ENCODE measurements around the gene NKD1. TPM values are rescaled to one million over a fixed set of nuclear protein-coding genes. Genes with fewer than 3 reads are reported as not detected.
A peak's percentile ranks its signal among the peaks of the same experiment; 100 is the strongest.

Gene NKD1
- total and polyA plus RNA-seq, 3 experiments from 2014 or later = 0.45 to 1.5 (median 1.2) TPM

GRCh38 chr16:50523710-50524109 lies 24.5 kb upstream of the NKD1 start:
- Histone ChIP-seq H3K4me3 (ENCODE audit: low read length) (no peak overlapping the region), H3K27ac (ENCODE audit: low read depth, low read length) (no peak overlapping the region), H3K36me3 (ENCODE audit: insufficient read depth, low read length) (no peaks in the 10 kb centered on the region), H3K27me3 (ENCODE audit: insufficient read depth, low read length, poor library complexity, severe bottlenecking) (no peaks in the 10 kb centered on the region), H3K9me3 (ENCODE audit: low read length) (no peaks in the 10 kb centered on the region), H3K4me1 (ENCODE audit: insufficient read depth, low read length) (no peaks in the 10 kb centered on the region)
- CTCF ChIA-PET = no interaction called here
- no peak for DNase-seq
- Mint-ChIP-seq H3K9me3 (peaks cover 0 to 7% (median under 1%) of the 10 kb centered on the region in 5 donors), H3K4me3 (no peak overlapping the region), H3K27ac (no peak overlapping the region), H3K4me1 (no peaks in the 10 kb centered on the region), H3K27me3 (peaks cover 16 to 53% of the 10 kb centered on the region in 2 donors), H3K36me3 (peaks cover 0 to 11% (median 0%) of the 10 kb centered on the region in 3 donors)
- POLR2A ChIA-PET = no interaction called here

- no peak overlapping the region for H3K27ac Mint-ChIP-seq
- ChIA-PET POLR2A (no interaction called here), CTCF (no interaction called here)
- Histone ChIP-seq H3K27ac (ENCODE audit: low read depth, low read length) (no peak overlapping the region), H3K4me3 (ENCODE audit: low read length) (no peak overlapping the region), H3K27me3 (ENCODE audit: insufficient read depth, low read length, poor library complexity, severe bottlenecking) (no peaks in the 10 kb centered on the region), H3K9me3 (ENCODE audit: low read length) (no peaks in the 10 kb centered on the region), H3K36me3 (ENCODE audit: insufficient read depth, low read length) (no peaks in the 10 kb centered on the region), H3K4me1 (ENCODE audit: insufficient read depth, low read length) (no peaks in the 10 kb centered on the region)
- H3K4me3 Mint-ChIP-seq = no peak overlapping the region
- H3K4me1 Mint-ChIP-seq = no peaks in the 10 kb centered on the region
- no peak for DNase-seq
- peaks cover 0 to 22% (median 14%) of the 10 kb centered on the region in 5 donors for H3K9me3 Mint-ChIP-seq
- H3K36me3 Mint-ChIP-seq = peaks cover 0 to 26% (median 0%) of the 10 kb centered on the region in 3 donors
- peaks cover 18 to 59% of the 10 kb centered on the region in 2 donors for H3K27me3 Mint-ChIP-seq
These were observed 22.9 kb upstream of the NKD1 start for GRCh38 chr16:50525262-50525661.

- Histone ChIP-seq H3K4me1 (ENCODE audit: insufficient read depth, low read length) (no peaks in the 10 kb centered on the region), H3K27ac (ENCODE audit: low read depth, low read length) (no peak overlapping the region), H3K4me3 (ENCODE audit: low read length) (no peak overlapping the region), H3K9me3 (ENCODE audit: low read length) (no peaks in the 10 kb centered on the region), H3K36me3 (ENCODE audit: insufficient read depth, low read length) (no peaks in the 10 kb centered on the region), H3K27me3 (ENCODE audit: insufficient read depth, low read length, poor library complexity, severe bottlenecking) (no peaks in the 10 kb centered on the region)
- ChIA-PET CTCF (no interaction called here), POLR2A (no interaction called here)
- H3K4me3 Mint-ChIP-seq = no peak overlapping the region
- peaks cover 15 to 56% of the 10 kb centered on the region in 2 donors for H3K27me3 Mint-ChIP-seq
- H3K27ac Mint-ChIP-seq = peak overlapping the region in 1 of 8 donors; percentile 70
- H3K9me3 Mint-ChIP-seq = peaks cover 0 to 25% (median 16%) of the 10 kb centered on the region in 5 donors
- peaks cover 0 to 28% (median 0%) of the 10 kb centered on the region in 3 donors for H3K36me3 Mint-ChIP-seq
- DNase-seq = no peak
- H3K4me1 Mint-ChIP-seq = no peaks in the 10 kb centered on the region
These were observed 22.5 kb upstream of the NKD1 start for GRCh38 chr16:50525716-50526115.

GRCh38 chr16:50526249-50526648 lies 21.9 kb upstream of the NKD1 start:
- Mint-ChIP-seq H3K4me1 (no peaks in the 10 kb centered on the region), H3K9me3 (peaks cover 2 to 25% (median 16%) of the 10 kb centered on the region in 5 donors), H3K4me3 (no peak overlapping the region), H3K27me3 (peaks cover 15 to 51% of the 10 kb centered on the region in 2 donors), H3K36me3 (peaks cover 0 to 28% (median 0%) of the 10 kb centered on the region in 3 donors), H3K27ac (no peak overlapping the region)
- ChIA-PET CTCF (no interaction called here), POLR2A (no interaction called here)
- Histone ChIP-seq H3K36me3 (ENCODE audit: insufficient read depth, low read length) (no peaks in the 10 kb centered on the region), H3K27me3 (ENCODE audit: insufficient read depth, low read length, poor library complexity, severe bottlenecking) (no peaks in the 10 kb centered on the region), H3K4me3 (ENCODE audit: low read length) (no peak overlapping the region), H3K4me1 (ENCODE audit: insufficient read depth, low read length) (no peaks in the 10 kb centered on the region), H3K27ac (ENCODE audit: low read depth, low read length) (no peak overlapping the region), H3K9me3 (ENCODE audit: low read length) (no peaks in the 10 kb centered on the region)
- no peak for DNase-seq

- H3K27ac Mint-ChIP-seq = no peak overlapping the region
- no peaks in the 10 kb centered on the region for H3K36me3 ChIP-seq (ENCODE audit: insufficient read depth, low read length)
- no peaks in the 10 kb centered on the region for H3K4me1 Mint-ChIP-seq
- H3K27ac ChIP-seq (ENCODE audit: low read depth, low read length) = no peak overlapping the region
- H3K27me3 ChIP-seq (ENCODE audit: insufficient read depth, low read length, poor library complexity, severe bottlenecking) = no peaks in the 10 kb centered on the region
- peaks cover 0 to 28% (median 0%) of the 10 kb centered on the region in 3 donors for H3K36me3 Mint-ChIP-seq
- CTCF ChIA-PET = no interaction called here
- H3K27me3 Mint-ChIP-seq = peaks cover 15 to 49% of the 10 kb centered on the region in 2 donors
- H3K9me3 ChIP-seq (ENCODE audit: low read length) = no peaks in the 10 kb centered on the region
- no peak overlapping the region for H3K4me3 Mint-ChIP-seq
- H3K4me1 ChIP-seq (ENCODE audit: insufficient read depth, low read length) = no peaks in the 10 kb centered on the region
- POLR2A ChIA-PET = no interaction called here
- H3K9me3 Mint-ChIP-seq = peaks cover 2 to 25% (median 16%) of the 10 kb centered on the region in 5 donors
- no peak overlapping the region for H3K4me3 ChIP-seq (ENCODE audit: low read length)
- no peak for DNase-seq
These were observed 21.4 kb upstream of the NKD1 start for GRCh38 chr16:50526796-50527195.

GRCh38 chr16:50528820-50529219 lies 19.4 kb upstream of the NKD1 start:
- Histone ChIP-seq H3K9me3 (ENCODE audit: low read length) (no peaks in the 10 kb centered on the region), H3K4me1 (ENCODE audit: insufficient read depth, low read length) (no peaks in the 10 kb centered on the region), H3K27me3 (ENCODE audit: insufficient read depth, low read length, poor library complexity, severe bottlenecking) (no peaks in the 10 kb centered on the region), H3K27ac (ENCODE audit: low read depth, low read length) (no peak overlapping the region), H3K36me3 (ENCODE audit: insufficient read depth, low read length) (no peaks in the 10 kb centered on the region), H3K4me3 (ENCODE audit: low read length) (no peak overlapping the region)
- H3K4me3 Mint-ChIP-seq = no peak overlapping the region
- no peak overlapping the region for H3K27ac Mint-ChIP-seq
- CTCF ChIA-PET = no interaction called here
- POLR2A ChIA-PET = no interaction called here
- peaks cover 11 to 31% of the 10 kb centered on the region in 2 donors for H3K27me3 Mint-ChIP-seq
- H3K36me3 Mint-ChIP-seq = peaks cover 0 to 28% (median 0%) of the 10 kb centered on the region in 3 donors
- no peak for DNase-seq
- no peaks in the 10 kb centered on the region for H3K4me1 Mint-ChIP-seq
- H3K9me3 Mint-ChIP-seq = peaks cover 2 to 25% (median 16%) of the 10 kb centered on the region in 5 donors

GRCh38 chr16:50529334-50529733 lies 18.9 kb upstream of the NKD1 start:
- Mint-ChIP-seq H3K36me3 (peaks cover 0 to 28% (median 0%) of the 10 kb centered on the region in 3 donors), H3K4me1 (no peaks in the 10 kb centered on the region), H3K4me3 (no peak overlapping the region), H3K27me3 (peaks cover 10 to 29% of the 10 kb centered on the region in 2 donors), H3K27ac (no peak overlapping the region), H3K9me3 (peaks cover 2 to 25% (median 16%) of the 10 kb centered on the region in 5 donors)
- no peak for DNase-seq
- ChIA-PET POLR2A (no interaction called here), CTCF (no interaction called here)
- no peaks in the 10 kb centered on the region for H3K9me3 ChIP-seq (ENCODE audit: low read length)
- no peak overlapping the region for H3K27ac ChIP-seq (ENCODE audit: low read depth, low read length)
- H3K27me3 ChIP-seq (ENCODE audit: insufficient read depth, low read length, poor library complexity, severe bottlenecking) = no peaks in the 10 kb centered on the region
- no peak overlapping the region for H3K4me3 ChIP-seq (ENCODE audit: low read length)
- no peaks in the 10 kb centered on the region for H3K36me3 ChIP-seq (ENCODE audit: insufficient read depth, low read length)
- no peaks in the 10 kb centered on the region for H3K4me1 ChIP-seq (ENCODE audit: insufficient read depth, low read length)

- Histone ChIP-seq H3K27ac (ENCODE audit: low read depth, low read length) (no peak overlapping the region), H3K27me3 (ENCODE audit: insufficient read depth, low read length, poor library complexity, severe bottlenecking) (no peaks in the 10 kb centered on the region), H3K9me3 (ENCODE audit: low read length) (no peaks in the 10 kb centered on the region), H3K36me3 (ENCODE audit: insufficient read depth, low read length) (no peaks in the 10 kb centered on the region), H3K4me1 (ENCODE audit: insufficient read depth, low read length) (no peaks in the 10 kb centered on the region), H3K4me3 (ENCODE audit: low read length) (no peak overlapping the region)
- POLR2A ChIA-PET = no interaction called here
- H3K9me3 Mint-ChIP-seq = peaks cover 2 to 25% (median 16%) of the 10 kb centered on the region in 5 donors
- H3K4me1 Mint-ChIP-seq = no peaks in the 10 kb centered on the region
- H3K27ac Mint-ChIP-seq = peak overlapping the region in 1 of 8 donors; percentile 89
- no peak for DNase-seq
- CTCF ChIA-PET = no interaction called here
- H3K4me3 Mint-ChIP-seq = no peak overlapping the region
- peaks cover 0 to 28% (median 0%) of the 10 kb centered on the region in 3 donors for H3K36me3 Mint-ChIP-seq
- H3K27me3 Mint-ChIP-seq = peaks cover 9 to 21% of the 10 kb centered on the region in 2 donors
These were observed 17.6 kb upstream of the NKD1 start for GRCh38 chr16:50530277-50531236.

Data from CD8-positive, alpha-beta memory T cell (primary cell).